ENCODE data around the gene DET1. TPM values are rescaled to one million over a fixed set of nuclear protein-coding genes. Genes with fewer than 3 reads are reported as not detected.
"Not testable (repeated sequence)": the region's sequence is repeated elsewhere in the genome, so short reads cannot be mapped to it uniquely, and the experiment has no call there.

The DET1 gene
- total RNA-seq, 2 experiments from 2014 or later, result 1.7 to 3.0 TPM

GRCh38 chr15:88487178-88487795 lies 59.2 kb downstream of the DET1 start:
- ATAC-seq (no peak), DNase-seq (no peak)
- Mint-ChIP-seq H3K4me3 (no peak overlapping the region), H3K4me1 (ENCODE audit: low read depth) (no peaks in the 10 kb centered on the region), H3K27me3 (ENCODE audit: low read depth) (no peaks in the 10 kb centered on the region), H3K9me3 (ENCODE audit: insufficient read depth) (no peaks in the 10 kb centered on the region), H3K36me3 (ENCODE audit: low read depth) (no peaks in the 10 kb centered on the region), H3K27ac (no peak overlapping the region)
- ChIA-PET CTCF (interaction anchor here (1.7 kb wide), 1 partner anchor 19 kb away, joined by 5 read pairs; the partner anchor contains the start of gene MRPS11), POLR2A (no interaction called here)

GRCh38 chr15:88484682-88485331 lies 61.7 kb downstream of the DET1 start:
- ChIA-PET CTCF (no interaction called here), POLR2A (no interaction called here)
- H3K27ac Mint-ChIP-seq, result no peak overlapping the region
- H3K4me1 Mint-ChIP-seq (ENCODE audit: low read depth), result no peaks in the 10 kb centered on the region
- ATAC-seq, result no peak
- no peaks in the 10 kb centered on the region for H3K36me3 Mint-ChIP-seq (ENCODE audit: low read depth)
- no peaks in the 10 kb centered on the region for H3K9me3 Mint-ChIP-seq (ENCODE audit: insufficient read depth)
- no peak for DNase-seq
- H3K27me3 Mint-ChIP-seq (ENCODE audit: low read depth), result no peaks in the 10 kb centered on the region
- H3K4me3 Mint-ChIP-seq, result no peak overlapping the region

GRCh38 chr15:88482263-88482662 lies 64.2 kb downstream of the DET1 start:
- no peak overlapping the region for H3K4me3 Mint-ChIP-seq
- peaks cover 7% of the 10 kb centered on the region for H3K36me3 Mint-ChIP-seq (ENCODE audit: low read depth)
- no peaks in the 10 kb centered on the region for H3K9me3 Mint-ChIP-seq (ENCODE audit: insufficient read depth)
- ChIA-PET CTCF (interaction anchor here (1.2 kb wide), 1 partner anchor 15 kb away, joined by 3 read pairs; the partner anchor contains the start of genes MRPL46 and MRPS11), POLR2A (no interaction called here)
- H3K4me1 Mint-ChIP-seq (ENCODE audit: low read depth), result no peaks in the 10 kb centered on the region
- H3K27me3 Mint-ChIP-seq (ENCODE audit: low read depth), result no peaks in the 10 kb centered on the region
- ATAC-seq (no peak), DNase-seq (no peak)
- no peak overlapping the region for H3K27ac Mint-ChIP-seq

- peaks cover 17% of the 10 kb centered on the region for H3K36me3 Mint-ChIP-seq (ENCODE audit: low read depth)
- POLR2A ChIA-PET, result no interaction called here
- H3K4me3 Mint-ChIP-seq, result no peak overlapping the region
- no peaks in the 10 kb centered on the region for H3K4me1 Mint-ChIP-seq (ENCODE audit: low read depth)
- no peaks in the 10 kb centered on the region for H3K9me3 Mint-ChIP-seq (ENCODE audit: insufficient read depth)
- no peaks in the 10 kb centered on the region for H3K27me3 Mint-ChIP-seq (ENCODE audit: low read depth)
- no peak overlapping the region for H3K27ac Mint-ChIP-seq
- ATAC-seq (no peak), DNase-seq (no peak)
- CTCF ChIA-PET, result interaction anchor here (1.2 kb wide), 1 partner anchor 13 kb away, joined by 3 read pairs; the partner anchor contains the start of genes MRPL46 and MRPS11
Measured at GRCh38 chr15:88480981-88481380, 65.5 kb downstream of the DET1 start.

GRCh38 chr15:88479169-88479568 lies 67.3 kb downstream of the DET1 start:
- Mint-ChIP-seq H3K27ac (no peak overlapping the region), H3K36me3 (ENCODE audit: low read depth) (peaks cover 26% of the 10 kb centered on the region), H3K4me3 (no peak overlapping the region), H3K27me3 (ENCODE audit: low read depth) (no peaks in the 10 kb centered on the region), H3K4me1 (ENCODE audit: low read depth) (no peaks in the 10 kb centered on the region), H3K9me3 (ENCODE audit: insufficient read depth) (no peaks in the 10 kb centered on the region)
- POLR2A ChIA-PET, result no interaction called here
- CTCF ChIA-PET, result no interaction called here
- no peak for DNase-seq
- ATAC-seq, result no peak

GRCh38 chr15:88477904-88478303 lies 68.6 kb downstream of the DET1 start:
- ChIA-PET POLR2A (interaction anchor here (1.5 kb wide), 1 partner anchor 11 kb away, joined by 4 read pairs; the partner anchor contains the start of genes MRPL46 and MRPS11), CTCF (interaction anchor here (0.8 kb wide), 1 partner anchor 327 kb away, joined by 3 read pairs; no protein-coding TSS in a partner anchor)
- no peaks in the 10 kb centered on the region for H3K4me1 Mint-ChIP-seq (ENCODE audit: low read depth)
- no peak overlapping the region for H3K4me3 Mint-ChIP-seq
- H3K36me3 Mint-ChIP-seq (ENCODE audit: low read depth), result peaks cover 26% of the 10 kb centered on the region
- no peak overlapping the region for H3K27ac Mint-ChIP-seq
- DNase-seq, result no peak
- H3K9me3 Mint-ChIP-seq (ENCODE audit: insufficient read depth), result no peaks in the 10 kb centered on the region
- H3K27me3 Mint-ChIP-seq (ENCODE audit: low read depth), result no peaks in the 10 kb centered on the region
- no peak for ATAC-seq

GRCh38 chr15:88477126-88477525 lies 69.4 kb downstream of the DET1 start:
- POLR2A ChIA-PET, result interaction anchor here (1.5 kb wide), 1 partner anchor 10 kb away, joined by 4 read pairs; the partner anchor contains the start of genes MRPL46 and MRPS11

GRCh38 chr15:88476635-88477060 lies 69.8 kb downstream of the DET1 start:
- peak; percentile 37 for DNase-seq
- Mint-ChIP-seq H3K9me3 (ENCODE audit: insufficient read depth) (no peaks in the 10 kb centered on the region), H3K4me1 (ENCODE audit: low read depth) (no peaks in the 10 kb centered on the region), H3K27ac (no peak overlapping the region), H3K4me3 (no peak overlapping the region), H3K27me3 (ENCODE audit: low read depth) (no peaks in the 10 kb centered on the region), H3K36me3 (ENCODE audit: low read depth) (peaks cover 35% of the 10 kb centered on the region)
- ChIA-PET CTCF (no interaction called here), POLR2A (interaction anchor here (1.5 kb wide), 1 partner anchor 9 kb away, joined by 4 read pairs; the partner anchor contains the start of genes MRPL46 and MRPS11)
- ATAC-seq, result no peak

More at GRCh38 chr15:88477126-88477525, 69.4 kb downstream of the DET1 start:
- DNase-seq, result no peak
- Mint-ChIP-seq H3K4me1 (ENCODE audit: low read depth) (no peaks in the 10 kb centered on the region), H3K27ac (no peak overlapping the region), H3K4me3 (no peak overlapping the region), H3K27me3 (ENCODE audit: low read depth) (no peaks in the 10 kb centered on the region), H3K36me3 (ENCODE audit: low read depth) (peaks cover 33% of the 10 kb centered on the region), H3K9me3 (ENCODE audit: insufficient read depth) (no peaks in the 10 kb centered on the region)
- CTCF ChIA-PET, result no interaction called here
- ATAC-seq, result no peak

- POLR2A ChIA-PET; H3K4me1 Mint-ChIP-seq (ENCODE audit: low read depth); ATAC-seq; H3K27me3 Mint-ChIP-seq (ENCODE audit: low read depth); DNase-seq; H3K27ac Mint-ChIP-seq; H3K4me3 Mint-ChIP-seq; H3K9me3 Mint-ChIP-seq (ENCODE audit: insufficient read depth): not testable (repeated sequence)
- H3K36me3 Mint-ChIP-seq (ENCODE audit: low read depth), result peaks cover 35% of the 10 kb centered on the region
- CTCF ChIA-PET, result interaction anchor here (1.3 kb wide), 1 partner anchor 191 kb away, joined by 4 read pairs; no protein-coding TSS in a partner anchor
Measured at GRCh38 chr15:88473661-88474293, 72.7 kb downstream of the DET1 start.

- Mint-ChIP-seq H3K9me3 (ENCODE audit: insufficient read depth) (no peaks in the 10 kb centered on the region), H3K36me3 (ENCODE audit: low read depth) (peaks cover 33% of the 10 kb centered on the region), H3K4me1 (ENCODE audit: low read depth) (peaks cover 7% of the 10 kb centered on the region), H3K4me3 (no peak overlapping the region), H3K27me3 (ENCODE audit: low read depth) (no peaks in the 10 kb centered on the region), H3K27ac (no peak overlapping the region)
- POLR2A ChIA-PET, result no interaction called here
- ATAC-seq (no peak), DNase-seq (no peak)
- CTCF ChIA-PET, result interaction anchor here (0.7 kb wide), 1 partner anchor 152 kb away, joined by 3 read pairs; no protein-coding TSS in a partner anchor
Measured at GRCh38 chr15:88472225-88472624, 74.3 kb downstream of the DET1 start.

GRCh38 chr15:88470625-88471372 lies 75.7 kb downstream of the DET1 start:
- peaks cover 25% of the 10 kb centered on the region for H3K36me3 Mint-ChIP-seq (ENCODE audit: low read depth)
- CTCF ChIA-PET, result interaction anchor here (0.8 to 1.5 kb wide), 5 partner anchors 9 to 418 kb away, joined by 3 to 4 read pairs (median 3); no protein-coding TSS in a partner anchor
- H3K4me1 Mint-ChIP-seq (ENCODE audit: low read depth), result peaks cover 18% of the 10 kb centered on the region
- no peak overlapping the region for H3K27ac Mint-ChIP-seq
- POLR2A ChIA-PET, result interaction anchor here (0.6 kb wide), 2 partner anchors 142 to 264 kb away, joined by 3 to 5 read pairs; no protein-coding TSS in a partner anchor
- no peaks in the 10 kb centered on the region for H3K9me3 Mint-ChIP-seq (ENCODE audit: insufficient read depth)
- DNase-seq (no peak), ATAC-seq (no peak)
- no peak overlapping the region for H3K4me3 Mint-ChIP-seq
- H3K27me3 Mint-ChIP-seq (ENCODE audit: low read depth), result no peaks in the 10 kb centered on the region
